ENCODE results near the gene LRCH2.
"Not testable (repeated sequence)": the region's sequence is repeated elsewhere in the genome, so short reads cannot be mapped to it uniquely, and the experiment has no call there.

Gene LRCH2

GRCh38 chrX:115233497-115234455, at the start of gene LRCH2:
Gene LRCH2, minus strand, starts transcription at chrX:115234096. Its CDS starts 55 bp downstream, at chrX:115234041.
- peak; percentile 7 to 72 (median 63) for DNase-seq

- DNase-seq = no peak
These were observed 35.3 kb upstream of the LRCH2 start for GRCh38 chrX:115269051-115269683.

GRCh38 chrX:115268421-115268820, 34.5 kb upstream of the LRCH2 start:
- peak in 2 of 3 experiments; percentile 9 to 21 for DNase-seq

GRCh38 chrX:115266300-115266699, 32.4 kb upstream of the LRCH2 start:
- DNase-seq = peak; percentile 6 to 56 (median 7)

DNA sequence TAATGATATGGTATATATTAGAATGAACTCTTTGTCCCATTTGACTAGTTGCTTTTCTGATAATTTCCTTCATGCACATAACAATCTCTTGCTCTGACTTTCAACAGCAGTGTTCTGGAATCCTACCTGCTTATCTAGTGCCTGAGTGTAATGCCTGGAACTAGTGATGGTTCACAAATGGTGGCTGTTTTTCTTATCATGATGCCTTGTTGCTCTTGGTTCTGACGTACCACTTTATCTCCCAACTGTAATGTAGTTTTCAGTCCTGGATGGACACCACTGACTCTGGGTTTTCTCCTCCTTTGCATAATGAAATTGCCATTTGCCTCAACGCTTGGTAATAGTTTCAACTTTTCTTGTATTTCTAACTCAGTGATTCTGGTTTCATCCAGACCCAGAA, 30.1 kb upstream of the LRCH2 start:
- DNase-seq = no peak

DNA sequence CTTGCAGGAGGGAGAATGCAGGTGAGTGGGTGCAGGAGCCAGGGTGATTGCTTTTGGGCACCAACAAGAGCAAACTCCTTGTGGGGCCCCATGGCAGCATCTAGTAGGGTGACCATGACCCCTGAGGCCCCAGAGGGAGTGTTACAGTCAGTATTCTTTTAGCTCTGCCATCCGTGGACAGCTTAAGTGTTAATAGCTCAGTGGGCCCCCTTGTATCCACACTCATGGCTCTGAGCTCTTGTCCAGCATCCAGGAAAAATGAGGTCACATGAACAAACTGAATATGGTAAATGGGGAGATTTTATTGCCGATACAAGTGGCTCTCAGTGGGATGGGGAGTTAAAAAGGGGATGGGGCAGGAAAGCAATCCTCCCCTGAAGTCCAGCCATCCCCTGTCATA, 27.3 kb upstream of the LRCH2 start:
- no peak for DNase-seq

DNA sequence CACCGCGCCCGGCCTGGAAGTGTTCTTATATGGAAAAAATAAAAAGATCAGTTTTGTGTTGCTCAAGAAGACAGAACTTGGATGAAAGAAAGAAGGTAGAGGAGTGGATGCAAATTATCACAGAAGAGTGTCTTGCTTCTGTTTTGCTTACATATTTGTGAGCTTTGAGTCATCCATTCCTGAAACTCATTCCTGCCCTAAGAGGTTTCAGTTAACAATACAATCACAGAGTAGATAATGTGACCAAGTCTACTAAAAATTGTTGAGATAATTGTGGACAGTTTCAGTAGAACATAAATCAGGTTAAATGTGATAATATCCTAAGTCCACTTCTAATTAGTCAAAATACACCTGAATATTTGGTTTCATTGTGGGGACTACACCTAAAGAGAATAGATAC, 26.4 kb upstream of the LRCH2 start:
- DNase-seq = no peak

GRCh38 chrX:115259238-115259875, 25.5 kb upstream of the LRCH2 start:
- no peak for DNase-seq

GRCh38 chrX:115257711-115258110, 23.8 kb upstream of the LRCH2 start:
- DNase-seq = no peak

DNA sequence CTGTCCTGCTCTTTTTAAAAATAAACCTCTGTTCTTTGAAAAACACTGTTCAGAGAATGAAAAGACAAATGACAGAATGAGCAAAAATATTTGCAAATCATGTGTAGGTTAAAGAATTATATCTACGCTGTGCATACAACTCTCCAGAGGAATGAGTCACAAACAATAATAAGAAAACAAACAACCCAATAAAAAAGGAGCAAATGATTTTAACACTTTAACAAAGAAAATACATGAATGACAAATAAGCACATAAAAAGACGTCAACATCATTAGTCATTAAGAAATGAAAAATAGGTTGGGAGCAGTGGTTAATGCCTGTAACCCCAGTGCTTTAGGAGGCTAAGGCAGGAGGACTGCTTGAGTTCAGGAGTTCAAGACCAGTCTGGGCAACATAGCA, 21.1 kb upstream of the LRCH2 start:
- no peak for DNase-seq

DNA sequence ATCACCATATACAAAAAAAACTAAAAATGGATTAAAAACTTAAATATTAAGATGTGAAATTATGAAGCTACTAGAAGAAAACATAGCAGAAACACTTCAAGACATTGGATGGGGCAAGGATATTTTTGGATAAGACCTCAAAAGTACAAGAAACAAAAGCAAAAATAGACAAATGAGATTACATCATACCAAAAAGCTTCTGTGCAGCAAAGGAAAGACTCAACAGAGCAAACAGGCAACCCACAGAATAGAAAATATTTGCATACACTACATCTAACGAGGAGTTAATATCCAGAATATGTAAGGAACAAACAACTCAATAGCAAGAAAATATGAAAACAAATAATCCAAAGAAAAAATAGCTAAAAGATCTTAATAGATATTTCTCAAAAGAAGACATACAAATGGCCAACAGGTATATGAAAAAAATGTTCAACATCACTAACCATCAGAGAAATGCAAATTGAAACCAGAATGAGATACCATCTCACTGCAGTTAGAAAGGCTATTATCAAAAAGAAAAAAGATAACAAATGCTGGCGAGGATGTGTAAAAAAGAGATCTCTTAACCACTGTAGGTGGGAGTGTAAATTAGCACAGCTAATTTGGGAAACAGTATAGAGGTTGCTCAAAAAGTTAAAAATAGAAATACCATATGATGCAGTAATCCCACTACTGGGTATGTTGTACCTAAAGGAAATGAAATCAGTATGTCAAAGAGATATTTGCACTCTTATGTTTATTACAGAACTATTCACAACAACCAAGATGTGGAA, 17.8 kb upstream of the LRCH2 start:
- no peak for DNase-seq

DNA sequence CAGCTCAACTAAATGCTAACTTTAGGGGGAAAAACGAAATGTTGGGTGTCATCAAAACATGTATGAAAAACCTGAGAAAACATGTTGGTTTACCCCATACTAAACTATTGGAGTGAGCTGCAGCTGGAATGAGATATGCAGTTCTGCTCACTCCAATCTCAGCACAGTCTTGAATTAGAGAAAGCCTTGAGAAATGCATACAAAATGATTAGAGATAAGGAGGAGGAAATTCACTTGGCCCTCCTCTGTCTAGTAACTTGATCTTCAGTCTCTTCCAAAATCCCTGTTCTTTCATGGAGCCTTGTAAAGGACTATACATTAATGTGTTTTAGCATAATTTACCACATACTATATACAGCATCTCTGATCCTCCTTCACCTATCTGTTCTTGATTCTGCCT, 3.2 kb upstream of the LRCH2 start:
- no peak for DNase-seq

- DNase-seq = no peak
These were observed 2.7 kb upstream of the LRCH2 start for GRCh38 chrX:115236560-115236959.

DNA sequence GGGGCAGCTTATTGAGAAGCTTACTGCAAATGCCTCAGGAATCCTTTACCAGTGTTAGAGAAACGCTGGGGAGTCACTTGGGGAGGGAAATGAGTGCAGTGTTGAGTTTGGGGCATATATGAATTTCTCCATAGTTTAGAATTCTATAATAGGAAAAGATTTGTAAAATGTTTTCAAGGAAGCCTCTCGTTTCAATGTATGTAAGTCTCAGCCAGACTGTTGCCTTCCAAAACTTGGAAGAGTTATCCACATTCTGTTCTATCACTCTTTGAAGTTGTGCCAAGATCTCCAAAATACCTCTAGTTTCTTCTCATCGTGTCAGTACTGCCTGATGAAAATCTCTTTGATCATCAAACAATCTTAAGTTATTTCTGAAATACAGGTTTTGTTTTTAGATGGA, 565 bp upstream of the LRCH2 start:
- DNase-seq = no peak

DNA sequence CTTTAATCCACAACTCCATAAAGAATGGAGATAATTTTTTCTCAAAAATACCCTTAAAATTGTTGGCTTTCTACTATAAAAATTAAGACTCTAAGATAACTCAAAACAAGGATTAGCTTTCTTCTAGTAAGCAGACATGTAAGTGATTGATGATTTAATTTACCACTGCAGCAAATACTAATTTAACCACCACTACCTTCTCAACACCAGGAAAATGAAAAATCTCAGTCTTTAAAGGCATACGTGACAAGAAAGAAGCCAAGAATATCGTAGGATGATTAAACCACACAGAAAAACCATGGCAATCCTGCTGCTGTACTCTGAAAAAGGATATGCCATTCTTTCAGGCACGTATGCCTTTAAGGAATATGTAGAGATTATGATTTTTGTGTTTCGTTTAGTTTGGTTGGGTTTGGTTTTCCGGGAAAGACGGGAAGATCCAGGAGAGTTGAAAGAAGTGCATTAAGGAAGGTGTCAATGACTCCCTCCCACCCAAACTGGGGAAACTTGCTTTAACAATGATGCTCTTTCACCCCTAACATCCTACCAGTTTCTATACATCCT, 881 bp downstream of the LRCH2 start:
- peak in 1 of 3 experiments; percentile 49 for DNase-seq

- peak in 2 of 3 experiments; percentile 32 to 75 for DNase-seq
These were observed 4.4 kb downstream of the LRCH2 start for GRCh38 chrX:115229337-115230003.

DNA sequence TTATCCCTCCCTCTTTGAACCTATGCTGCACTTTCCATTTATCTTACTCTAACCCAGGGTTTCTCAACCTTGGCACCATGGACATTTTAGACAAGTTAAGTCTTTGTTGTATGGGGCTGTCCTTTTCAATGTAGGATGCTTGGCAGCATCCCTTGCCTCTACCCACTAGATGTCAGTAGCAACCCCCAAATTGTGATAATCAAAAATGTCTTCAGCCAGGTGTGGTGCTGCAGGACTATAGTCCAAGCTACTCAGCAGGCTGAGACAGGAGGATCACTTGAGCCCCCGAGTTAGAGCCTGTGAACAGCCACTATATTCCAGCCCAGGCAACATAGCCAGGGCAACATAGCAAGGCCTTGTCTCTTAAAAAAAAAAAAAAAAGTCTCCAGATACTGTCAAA, 7.0 kb downstream of the LRCH2 start:
- peak; percentile 10 to 72 (median 38) for DNase-seq

DNA sequence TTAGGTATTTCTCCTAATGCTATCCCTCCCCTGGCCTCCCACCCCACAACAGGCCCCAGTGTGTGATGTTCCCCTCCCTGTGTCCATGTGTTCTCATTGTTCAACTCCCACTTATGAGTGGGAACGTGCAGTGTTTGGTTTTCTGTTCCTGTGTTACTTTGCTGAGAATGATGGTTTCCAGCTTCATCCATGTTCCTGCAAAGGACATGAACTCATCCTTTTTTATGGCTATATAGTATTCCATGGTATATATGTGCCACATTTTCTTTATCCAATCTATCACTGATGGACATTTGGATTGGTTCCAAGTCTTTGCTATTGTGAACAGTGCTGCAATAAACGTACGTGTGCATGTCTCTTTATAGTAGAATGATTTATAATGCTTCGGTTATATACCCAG, 16.6 kb downstream of the LRCH2 start:
- not testable (repeated sequence) for DNase-seq

- no peak for DNase-seq
These were observed 19.3 kb downstream of the LRCH2 start for GRCh38 chrX:115214605-115215004.

DNA sequence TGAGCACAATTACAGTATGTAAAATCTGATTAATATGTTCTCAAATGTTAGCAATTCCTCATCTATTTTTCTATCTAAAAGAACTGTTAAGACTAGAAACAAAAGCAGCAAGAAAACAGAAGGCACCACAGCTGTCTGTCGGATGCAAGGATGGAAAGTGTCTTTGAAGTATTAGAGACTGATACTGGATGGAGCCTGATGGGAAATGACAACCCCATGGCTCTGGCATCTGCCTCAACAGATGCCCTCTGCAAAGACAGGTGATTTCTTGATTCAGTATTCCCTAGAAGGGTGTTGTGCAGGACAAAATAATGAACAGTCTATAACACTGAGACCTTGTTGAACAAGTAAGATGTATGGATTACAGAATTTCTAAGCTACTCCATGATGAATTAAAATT, 19.7 kb downstream of the LRCH2 start:
- DNase-seq = no peak

DNA sequence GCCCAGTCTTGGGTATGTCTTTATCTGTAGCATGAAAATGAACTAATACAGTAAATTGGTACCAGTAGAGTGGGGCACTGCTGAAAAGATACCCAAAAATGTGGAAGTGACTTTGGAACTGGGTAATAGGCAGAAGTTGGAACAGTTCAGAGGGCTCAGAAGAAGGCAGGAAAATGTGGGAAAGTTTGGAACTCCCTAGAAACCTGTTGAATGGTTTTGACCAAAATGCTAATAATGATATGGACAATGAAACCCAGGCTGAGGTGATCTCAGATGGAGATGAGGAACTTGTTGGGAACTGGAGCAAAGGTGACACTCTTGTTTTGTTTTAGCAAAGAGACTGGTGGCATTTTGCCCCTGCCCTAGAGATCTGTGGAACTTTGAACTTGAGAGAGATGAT, 24.3 kb downstream of the LRCH2 start:
- not testable (repeated sequence) for DNase-seq

DNA sequence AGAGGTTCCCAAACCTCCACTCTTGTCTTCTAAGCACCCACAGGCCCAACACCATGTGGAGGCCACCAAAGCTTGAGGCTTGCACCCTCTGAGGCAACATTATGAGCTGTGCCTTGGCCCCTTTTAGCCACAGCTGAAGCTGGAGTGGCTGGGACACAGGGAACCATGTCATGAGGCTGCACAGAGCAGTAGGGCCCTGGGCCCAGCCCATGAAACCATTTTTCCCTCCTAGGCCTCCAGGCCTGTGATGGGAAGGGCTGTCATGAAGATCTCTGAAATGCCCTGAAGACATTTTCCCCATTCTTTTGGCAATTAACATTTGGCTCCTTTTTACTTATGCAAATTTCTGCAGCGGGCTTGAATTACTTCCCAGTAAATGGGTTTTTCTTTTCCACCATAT, 29.9 kb downstream of the LRCH2 start:
- no peak for DNase-seq
